Panc1 (cell line): ENCODE measurements around the gene FGF22. TPM values are rescaled to one million over a fixed set of nuclear protein-coding genes. Genes with fewer than 3 reads are reported as not detected.

Experiments
- ATAC-seq: fragments of 200-7000 bp; cut with Tn5 transposase; 2 replicates; pipeline ENCODE4 v1.9.1; 2020; ENCODE audit warnings: mild to moderate bottlenecking, moderate library complexity
- BruUV-seq: library from RNA; stranded (reverse); fragments of 400-500 nt; replicated peaks from 2 replicates; lab custom pipeline; 2021; lab: Mats Ljungman, UMichigan
- CTCF ChIA-PET: fragments of 300-600 bp; sonication (Branson Sonifier 250); formaldehyde crosslinking; loops from one replicate; lab custom pipeline; 2022; ENCODE audit warnings: antibody characterized with exemption; lab: Charles Lee
- POLR2A ChIA-PET: fragments of 300-600 bp; sonication (Branson Sonifier 250); formaldehyde crosslinking; loops from one replicate; lab custom pipeline; 2022; ENCODE audit warnings: antibody characterized with exemption; lab: Charles Lee
- DNase-seq: peaks from one replicate; pipeline ENCODE4 v3.0.0-alpha.2; 2010; ENCODE audit warnings: low read depth, low spot score
- H3K27ac ChIP-seq: 2 replicates; pipeline ENCODE4 v1.5.1; 2011; ENCODE audit warnings: mild to moderate bottlenecking, low read length, inconsistent platforms
- H3K27me3 ChIP-seq: fragments of 200-500 bp; sonication (Bioruptor generic); 2 replicates; pipeline ENCODE4 v1.6.0; 2014; ENCODE audit warnings: low read length, inconsistent platforms; ENCODE audit not compliant: control insufficient read depth, insufficient read depth
- H3K36me3 ChIP-seq: fragments of 200-500 bp; sonication (Bioruptor generic); 2 replicates; pipeline ENCODE4 v1.5.1; 2014; ENCODE audit warnings: inconsistent platforms, mild to moderate bottlenecking, low read length, moderate library complexity; ENCODE audit not compliant: control insufficient read depth, insufficient read depth
- H3K4me1 ChIP-seq: 2 replicates; pipeline ENCODE4 v1.5.1; 2011; ENCODE audit warnings: inconsistent platforms, mild to moderate bottlenecking, low read length, moderate library complexity; ENCODE audit not compliant: control insufficient read depth, insufficient read depth
- H3K4me3 ChIP-seq, 2 experiments: 2 replicates each; pipeline ENCODE4 v1.5.1; 2011 to 2012; ENCODE audit warnings: low read depth in 2 of 2, low read length in 2 of 2, mild to moderate bottlenecking in 2 of 2, inconsistent platforms in 1 of 2, moderate library complexity in 1 of 2
- H3K9me3 ChIP-seq: fragments of 200-500 bp; sonication (Bioruptor generic); 2 replicates; pipeline ENCODE4 v1.5.1; 2014; ENCODE audit warnings: low read depth, mild to moderate bottlenecking, inconsistent platforms, low read length, moderate library complexity; ENCODE audit not compliant: control insufficient read depth, insufficient read depth
- CTCF ChIP-seq: fragments of 450-650 bp; IDR thresholded peaks from 2 replicates; pipeline ENCODE4 v1.5.1; 2017; ENCODE audit warnings: mild to moderate bottlenecking
- POLR2AphosphoS5 ChIP-seq: IDR thresholded peaks from 2 replicates; pipeline ENCODE4 v1.6.1; 2012; ENCODE audit warnings: mild to moderate bottlenecking, low read depth, low read length, moderate library complexity
- SIN3A ChIP-seq: IDR thresholded peaks from 2 replicates; pipeline ENCODE4 v1.6.1; 2012; ENCODE audit warnings: low read depth, mild to moderate bottlenecking, low read length, moderate library complexity, borderline replicate concordance; ENCODE audit not compliant: insufficient read depth
- TCF7L2 ChIP-seq: IDR thresholded peaks from 2 replicates; pipeline ENCODE4 v1.6.1; 2011; ENCODE audit warnings: mild to moderate bottlenecking, low read depth, low read length, inconsistent platforms
- in situ Hi-C: cut with HindIII; loops from 2 replicates; pipeline ENCODE4 v1.10.0; 2016; ENCODE audit warnings: low sequenced_read_pairs, low pct_unique_long_range_greater_than_20kb
- intact Hi-C: fragments of 100-400 bp; cut with micrococcal nuclease; formaldehyde crosslinking; loops from one replicate; pipeline ENCODE4 v1.10.0; 2022; ENCODE audit not compliant: unreplicated experiment
- total RNA-seq: library from RNA; stranded (reverse); gene quantifications from one replicate; pipeline ENCODE4 v1.2.1, GENCODE V29; 2021; ENCODE audit not compliant: unreplicated experiment
- TF ChIP-seq, protein P1 (sequence below), 2 experiments: IDR thresholded peaks; 2 replicates each; pipeline ENCODE4 v1.6.1; 2011 to 2012; ENCODE audit warnings: low read depth in 2 of 2, control low read depth in 1 of 2, low read length in 1 of 2, mild to moderate bottlenecking in 1 of 2, moderate library complexity in 1 of 2; ENCODE audit not compliant: insufficient read depth in 1 of 2

Gene FGF22
- total RNA-seq, 1 experiment from 2014 or later = 0.72 TPM

- intact Hi-C loops = no loop called here
- Histone ChIP-seq H3K4me1 (no peaks in the 10 kb centered on the region), H3K27me3 (no peaks in the 10 kb centered on the region), H3K27ac (no peak overlapping the region), H3K9me3 (no peaks in the 10 kb centered on the region), H3K4me3 (no peak overlapping the region), H3K36me3 (no peaks in the 10 kb centered on the region; the same call in none of the 2 replicates)
- in situ Hi-C loops = no loop called here
- DNase-seq (no peak), ATAC-seq (no peak)
- TF ChIP-seq POLR2AphosphoS5 (no peak), SIN3A (no peak), TCF7L2 (no peak), CTCF (no peak)
- TF ChIP-seq, protein P1, sequence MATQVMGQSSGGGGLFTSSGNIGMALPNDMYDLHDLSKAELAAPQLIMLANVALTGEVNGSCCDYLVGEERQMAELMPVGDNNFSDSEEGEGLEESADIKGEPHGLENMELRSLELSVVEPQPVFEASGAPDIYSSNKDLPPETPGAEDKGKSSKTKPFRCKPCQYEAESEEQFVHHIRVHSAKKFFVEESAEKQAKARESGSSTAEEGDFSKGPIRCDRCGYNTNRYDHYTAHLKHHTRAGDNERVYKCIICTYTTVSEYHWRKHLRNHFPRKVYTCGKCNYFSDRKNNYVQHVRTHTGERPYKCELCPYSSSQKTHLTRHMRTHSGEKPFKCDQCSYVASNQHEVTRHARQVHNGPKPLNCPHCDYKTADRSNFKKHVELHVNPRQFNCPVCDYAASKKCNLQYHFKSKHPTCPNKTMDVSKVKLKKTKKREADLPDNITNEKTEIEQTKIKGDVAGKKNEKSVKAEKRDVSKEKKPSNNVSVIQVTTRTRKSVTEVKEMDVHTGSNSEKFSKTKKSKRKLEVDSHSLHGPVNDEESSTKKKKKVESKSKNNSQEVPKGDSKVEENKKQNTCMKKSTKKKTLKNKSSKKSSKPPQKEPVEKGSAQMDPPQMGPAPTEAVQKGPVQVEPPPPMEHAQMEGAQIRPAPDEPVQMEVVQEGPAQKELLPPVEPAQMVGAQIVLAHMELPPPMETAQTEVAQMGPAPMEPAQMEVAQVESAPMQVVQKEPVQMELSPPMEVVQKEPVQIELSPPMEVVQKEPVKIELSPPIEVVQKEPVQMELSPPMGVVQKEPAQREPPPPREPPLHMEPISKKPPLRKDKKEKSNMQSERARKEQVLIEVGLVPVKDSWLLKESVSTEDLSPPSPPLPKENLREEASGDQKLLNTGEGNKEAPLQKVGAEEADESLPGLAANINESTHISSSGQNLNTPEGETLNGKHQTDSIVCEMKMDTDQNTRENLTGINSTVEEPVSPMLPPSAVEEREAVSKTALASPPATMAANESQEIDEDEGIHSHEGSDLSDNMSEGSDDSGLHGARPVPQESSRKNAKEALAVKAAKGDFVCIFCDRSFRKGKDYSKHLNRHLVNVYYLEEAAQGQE (IDR thresholded peaks at IDR 0.05; ENCODE audit: insufficient read depth in 1 of 2, low read depth in 2 of 2, low read length in 1 of 2) = no peak
- ChIA-PET CTCF (no interaction called here), POLR2A (no interaction called here)
- BruUV-seq = no TSS peak
Measured at GRCh38 chr19:652467-653389, 13.0 kb downstream of the FGF22 start.

DNA sequence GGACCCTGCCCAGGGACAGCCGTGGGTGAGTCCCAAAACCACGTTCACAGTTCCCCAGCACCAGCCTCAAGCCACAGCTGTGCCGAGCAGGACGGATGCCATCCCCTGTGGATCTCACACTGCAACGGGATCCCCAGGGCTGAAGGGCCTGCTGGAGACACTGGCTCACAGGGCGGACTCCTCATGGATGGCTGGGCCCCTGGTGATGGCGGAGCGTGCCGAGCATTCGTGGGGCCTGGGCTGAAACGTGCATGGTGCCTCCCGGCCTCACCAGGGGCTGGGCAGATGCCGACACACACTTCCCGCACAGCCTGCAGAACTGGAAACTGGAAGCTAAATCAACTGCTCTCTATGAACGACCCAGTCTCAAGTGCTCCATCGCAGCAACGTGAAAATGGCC, 13.7 kb downstream of the FGF22 start:
- H3K27me3 ChIP-seq = no peaks in the 10 kb centered on the region
- ATAC-seq (no peak), DNase-seq (no peak)
- POLR2A ChIA-PET = no interaction called here
- intact Hi-C loops = no loop called here
- H3K27ac ChIP-seq = no peak overlapping the region
- CTCF ChIA-PET = no interaction called here
- H3K4me1 ChIP-seq = no peaks in the 10 kb centered on the region
- in situ Hi-C loops = no loop called here
- no peak overlapping the region for H3K4me3 ChIP-seq
- no peaks in the 10 kb centered on the region for H3K9me3 ChIP-seq
- no peak for TF ChIP-seq POLR2AphosphoS5
- no peak for TF ChIP-seq CTCF
- no peak for TF ChIP-seq TCF7L2
- TF ChIP-seq SIN3A = no peak
- TF ChIP-seq, protein P1 (IDR thresholded peaks at IDR 0.05; ENCODE audit: insufficient read depth in 1 of 2, low read depth in 2 of 2, low read length in 1 of 2) = no peak
- BruUV-seq = no TSS peak
- H3K36me3 ChIP-seq = no peaks in the 10 kb centered on the region; the same call in none of the 2 replicates
